ENCODE data around the gene ERICH4. TPM values are rescaled to one million over a fixed set of nuclear protein-coding genes. Genes with fewer than 3 reads are reported as not detected.

The ERICH4 gene
- polyA plus RNA-seq, 2 of the 4 experiments (the other 2 are of a cell fraction): 0.26 TPM; not detected in 1

DNA sequence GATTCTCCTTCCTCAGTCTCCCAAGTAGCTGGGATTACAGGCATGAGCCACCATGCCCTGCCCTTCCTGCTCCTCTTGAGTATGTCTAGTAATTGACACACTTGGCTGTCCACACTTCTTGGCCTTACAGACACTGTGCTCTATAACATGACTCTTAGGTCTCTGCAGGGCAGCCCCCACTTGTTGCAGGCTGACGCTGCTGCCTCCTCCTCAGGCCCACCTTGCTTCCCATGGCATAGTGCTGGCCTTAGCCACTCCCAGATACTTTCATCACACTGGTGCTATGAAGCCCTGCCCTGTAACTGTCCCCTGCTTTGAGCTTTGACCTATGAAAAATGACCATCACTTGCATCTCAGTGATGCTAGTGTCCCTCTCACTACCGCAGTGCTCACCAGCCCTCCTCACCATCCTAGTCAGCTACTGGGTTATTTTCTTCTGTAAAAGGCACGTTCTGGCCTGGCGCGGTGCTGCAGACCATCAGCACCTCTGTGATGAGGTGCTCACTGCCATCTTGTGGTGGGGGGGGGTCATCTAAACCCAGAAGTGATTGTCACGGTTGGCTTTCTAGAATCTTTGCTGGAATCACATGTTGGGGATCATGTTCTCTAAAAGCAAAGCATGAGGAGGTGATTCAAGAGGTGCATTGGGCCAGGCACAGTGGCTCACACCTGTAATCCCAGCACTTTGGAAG, 9.8 kb downstream of the ERICH4 start:
- WGBS (ENCODE audit: missing lambda C conversion rate): 45% methylated on average over 6 of the region's 6 CpGs
- Histone ChIP-seq H3K4me2 (no peak overlapping the region), H3K9me3 (peaks cover 7% of the 10 kb centered on the region), H3K27ac (no peak overlapping the region), H3K4me1 (0 out of 3 replicates have a peak, but pooled peaks cover 3% of the 10 kb centered on the region), H3K4me3 (no peak overlapping the region)
- DNase-seq (ENCODE audit: low read depth in 1 of 2, low spot score in 1 of 2): no peak
- no peak for ATAC-seq
- POLR2A ChIA-PET: interaction anchor here (0.8 kb wide), 1 partner anchor 13 kb away, joined by 4 read pairs; the partner anchor contains the start of gene DMAC2
- CTCF ChIA-PET: interaction anchor here (0.7 to 15.6 kb wide), 8 partner anchors 10 to 383 kb away, joined by 3 to 1358 read pairs (median 4); partner anchors contain the start of genes CEACAM21, DMAC2 and ERICH4
- TF ChIP-seq ZFP36 (IDR thresholded peaks at IDR 0.05; ENCODE audit: borderline replicate concordance, partially characterized antibody) (no peak), EHMT2 (IDR thresholded peaks at IDR 0.05; ENCODE audit: low read depth) (no peak), BHLHE40 (IDR thresholded peaks at IDR 0.05; ENCODE audit: low read depth, low read length) (no peak)
- TF ChIP-seq, protein P1, sequence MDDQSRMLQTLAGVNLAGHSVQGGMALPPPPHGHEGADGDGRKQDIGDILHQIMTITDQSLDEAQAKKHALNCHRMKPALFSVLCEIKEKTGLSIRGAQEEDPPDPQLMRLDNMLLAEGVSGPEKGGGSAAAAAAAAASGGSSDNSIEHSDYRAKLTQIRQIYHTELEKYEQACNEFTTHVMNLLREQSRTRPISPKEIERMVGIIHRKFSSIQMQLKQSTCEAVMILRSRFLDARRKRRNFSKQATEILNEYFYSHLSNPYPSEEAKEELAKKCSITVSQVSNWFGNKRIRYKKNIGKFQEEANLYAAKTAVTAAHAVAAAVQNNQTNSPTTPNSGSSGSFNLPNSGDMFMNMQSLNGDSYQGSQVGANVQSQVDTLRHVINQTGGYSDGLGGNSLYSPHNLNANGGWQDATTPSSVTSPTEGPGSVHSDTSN (IDR thresholded peaks at IDR 0.05): no peak
- no peak for FAIRE-seq

DNA sequence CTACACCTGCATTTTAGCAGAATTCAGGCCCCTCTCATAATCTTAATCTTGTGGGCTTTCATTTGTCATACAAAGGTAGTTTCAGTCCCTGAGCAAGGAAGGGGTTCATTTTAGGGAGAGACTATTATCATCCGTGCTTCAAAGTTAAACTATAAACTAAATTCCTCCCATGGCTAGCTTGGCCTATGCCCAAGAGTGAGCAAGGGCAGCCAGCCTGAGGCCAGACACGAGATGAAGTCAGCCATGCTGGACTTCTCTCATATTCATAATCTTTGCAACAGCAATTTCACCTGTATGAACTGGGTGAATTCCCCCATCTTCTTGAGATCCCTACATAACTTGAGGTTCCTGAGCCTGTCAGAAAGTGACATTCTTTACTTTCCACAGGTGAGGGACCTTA, 13.0 kb downstream of the ERICH4 start:
- ATAC-seq: no peak
- H3K27ac ChIP-seq: no peak overlapping the region
- no peak for DNase-seq (ENCODE audit: low read depth in 1 of 2, low spot score in 1 of 2)
- H3K4me1 ChIP-seq: no peaks in the 10 kb centered on the region
- no peak overlapping the region for H3K4me2 ChIP-seq
- TF ChIP-seq REST (IDR thresholded peaks at IDR 0.05) (no peak), RAD21 (conservative IDR thresholded peaks at IDR 0.05 in 1 of 2, IDR thresholded peaks at IDR 0.05 in 1 of 2) (no peak), FOXS1 (CRISPR knock-in tag; IDR thresholded peaks at IDR 0.05) (no peak), POLR2A (IDR thresholded peaks at IDR 0.05; ENCODE audit: low read length) (no peak), TP53 (CRISPR knock-in tag; IDR thresholded peaks at IDR 0.05) (no peak), JUNB (IDR thresholded peaks at IDR 0.05) (no peak), MAFK (IDR thresholded peaks at IDR 0.05; ENCODE audit: partially characterized antibody) (no peak), BCL3 (IDR thresholded peaks at IDR 0.05) (no peak), CHD4 (IDR thresholded peaks at IDR 0.05; ENCODE audit: borderline replicate concordance) (no peak), SMC3 (IDR thresholded peaks at IDR 0.05) (no peak)
- TF ChIP-seq, protein P2, sequence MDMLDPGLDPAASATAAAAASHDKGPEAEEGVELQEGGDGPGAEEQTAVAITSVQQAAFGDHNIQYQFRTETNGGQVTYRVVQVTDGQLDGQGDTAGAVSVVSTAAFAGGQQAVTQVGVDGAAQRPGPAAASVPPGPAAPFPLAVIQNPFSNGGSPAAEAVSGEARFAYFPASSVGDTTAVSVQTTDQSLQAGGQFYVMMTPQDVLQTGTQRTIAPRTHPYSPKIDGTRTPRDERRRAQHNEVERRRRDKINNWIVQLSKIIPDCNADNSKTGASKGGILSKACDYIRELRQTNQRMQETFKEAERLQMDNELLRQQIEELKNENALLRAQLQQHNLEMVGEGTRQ (IDR thresholded peaks at IDR 0.05): no peak
- TF ChIP-seq, protein P3, sequence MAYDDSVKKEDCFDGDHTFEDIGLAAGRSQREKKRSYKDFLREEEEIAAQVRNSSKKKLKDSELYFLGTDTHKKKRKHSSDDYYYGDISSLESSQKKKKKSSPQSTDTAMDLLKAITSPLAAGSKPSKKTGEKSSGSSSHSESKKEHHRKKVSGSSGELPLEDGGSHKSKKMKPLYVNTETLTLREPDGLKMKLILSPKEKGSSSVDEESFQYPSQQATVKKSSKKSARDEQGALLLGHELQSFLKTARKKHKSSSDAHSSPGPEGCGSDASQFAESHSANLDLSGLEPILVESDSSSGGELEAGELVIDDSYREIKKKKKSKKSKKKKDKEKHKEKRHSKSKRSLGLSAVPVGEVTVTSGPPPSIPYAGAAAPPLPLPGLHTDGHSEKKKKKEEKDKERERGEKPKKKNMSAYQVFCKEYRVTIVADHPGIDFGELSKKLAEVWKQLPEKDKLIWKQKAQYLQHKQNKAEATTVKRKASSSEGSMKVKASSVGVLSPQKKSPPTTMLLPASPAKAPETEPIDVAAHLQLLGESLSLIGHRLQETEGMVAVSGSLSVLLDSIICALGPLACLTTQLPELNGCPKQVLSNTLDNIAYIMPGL (CRISPR knock-in tag; IDR thresholded peaks at IDR 0.05; ENCODE audit: borderline replicate concordance): no peak
- TF ChIP-seq, protein P4, sequence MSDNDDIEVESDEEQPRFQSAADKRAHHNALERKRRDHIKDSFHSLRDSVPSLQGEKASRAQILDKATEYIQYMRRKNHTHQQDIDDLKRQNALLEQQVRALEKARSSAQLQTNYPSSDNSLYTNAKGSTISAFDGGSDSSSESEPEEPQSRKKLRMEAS (IDR thresholded peaks at IDR 0.05): no peak
- 0% methylated on average over 2 of the region's 2 CpGs for WGBS (ENCODE audit: missing lambda C conversion rate)
- no peak for FAIRE-seq
- ChIA-PET POLR2A (interaction anchor here (0.6 to 2.3 kb wide), 2 partner anchors 16 to 75 kb away, joined by 3 to 9 read pairs; partner anchors contain the start of gene DMAC2), CTCF (interaction anchor here (0.6 to 15.6 kb wide), 9 partner anchors 9 to 291 kb away, joined by 3 to 1358 read pairs (median 6); partner anchors contain the start of genes CEACAM21, DMAC2 and ERICH4)
- peaks cover 7% of the 10 kb centered on the region for H3K9me3 ChIP-seq
- no peak overlapping the region for H3K4me3 ChIP-seq
